Measurements from ENCODE around the gene BMP10.
"Not testable (repeated sequence)": the region's sequence is repeated elsewhere in the genome, so short reads cannot be mapped to it uniquely, and the experiment has no call there.

The BMP10 gene

DNA sequence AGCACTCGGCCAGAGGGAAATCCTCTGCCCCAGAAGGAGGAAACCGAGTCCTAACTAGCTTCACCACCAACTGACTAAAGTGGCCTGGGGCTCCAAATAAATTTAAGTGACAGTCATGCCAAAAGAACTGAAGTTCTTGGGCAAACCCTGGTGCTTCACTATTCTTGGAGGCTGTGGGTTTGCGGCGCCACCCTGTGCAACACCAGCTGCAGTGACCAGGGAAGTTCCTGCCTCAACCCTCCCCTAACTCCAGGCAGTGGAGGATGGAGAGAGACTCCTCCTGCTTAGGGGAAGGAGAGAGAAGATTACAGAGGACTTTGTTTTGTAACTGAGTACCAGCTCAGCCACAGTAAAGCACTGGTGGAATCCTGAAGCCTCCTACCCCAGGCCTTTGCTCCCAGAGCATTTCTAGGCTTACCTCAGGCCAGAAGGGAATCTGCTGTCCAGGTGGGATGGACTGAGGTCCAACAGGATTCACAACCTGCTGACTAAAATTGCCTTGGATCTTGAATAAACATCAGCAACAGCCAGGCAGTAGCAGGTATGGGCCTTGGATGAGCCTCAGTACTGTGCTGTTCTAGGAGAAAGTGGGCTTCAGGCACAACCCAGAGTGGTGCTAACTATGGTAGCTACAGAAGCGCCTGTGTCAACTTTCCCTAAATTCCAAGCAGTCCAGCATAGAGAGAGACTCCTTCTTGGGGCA, 29.4 kb upstream of the BMP10 start:
- H3K4me3 ChIP-seq (replicated peaks; ENCODE audit: low read depth, low read length) = no peak overlapping the region
- TF ChIP-seq, protein P1, sequence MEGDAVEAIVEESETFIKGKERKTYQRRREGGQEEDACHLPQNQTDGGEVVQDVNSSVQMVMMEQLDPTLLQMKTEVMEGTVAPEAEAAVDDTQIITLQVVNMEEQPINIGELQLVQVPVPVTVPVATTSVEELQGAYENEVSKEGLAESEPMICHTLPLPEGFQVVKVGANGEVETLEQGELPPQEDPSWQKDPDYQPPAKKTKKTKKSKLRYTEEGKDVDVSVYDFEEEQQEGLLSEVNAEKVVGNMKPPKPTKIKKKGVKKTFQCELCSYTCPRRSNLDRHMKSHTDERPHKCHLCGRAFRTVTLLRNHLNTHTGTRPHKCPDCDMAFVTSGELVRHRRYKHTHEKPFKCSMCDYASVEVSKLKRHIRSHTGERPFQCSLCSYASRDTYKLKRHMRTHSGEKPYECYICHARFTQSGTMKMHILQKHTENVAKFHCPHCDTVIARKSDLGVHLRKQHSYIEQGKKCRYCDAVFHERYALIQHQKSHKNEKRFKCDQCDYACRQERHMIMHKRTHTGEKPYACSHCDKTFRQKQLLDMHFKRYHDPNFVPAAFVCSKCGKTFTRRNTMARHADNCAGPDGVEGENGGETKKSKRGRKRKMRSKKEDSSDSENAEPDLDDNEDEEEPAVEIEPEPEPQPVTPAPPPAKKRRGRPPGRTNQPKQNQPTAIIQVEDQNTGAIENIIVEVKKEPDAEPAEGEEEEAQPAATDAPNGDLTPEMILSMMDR (IDR thresholded peaks at IDR 0.05; ENCODE audit: low read depth, low read length, missing control alignments) = no peak
- DNase-seq (ENCODE audit: extremely low read depth, low read depth) = no peak

DNA sequence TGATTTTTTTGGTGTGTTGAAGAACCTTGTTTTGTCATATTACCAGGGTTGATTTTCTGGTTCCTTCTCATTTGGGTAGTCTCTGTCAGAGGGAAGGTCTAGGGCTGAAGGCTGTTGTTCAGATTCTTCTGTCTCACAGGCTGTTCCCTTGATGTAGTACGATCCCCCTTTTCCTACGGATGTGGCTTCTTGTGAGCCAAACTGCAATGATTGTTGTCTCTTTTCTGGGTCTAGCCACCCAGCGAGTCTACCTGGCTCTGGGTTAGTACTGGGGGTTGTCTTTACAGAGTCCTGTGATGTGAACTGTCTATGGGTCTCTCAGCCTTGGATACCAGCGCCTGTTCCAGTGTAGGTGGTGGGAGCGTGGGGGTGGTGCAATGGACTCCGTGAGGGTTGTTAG, 24.8 kb upstream of the BMP10 start:
- not testable (repeated sequence) for H3K4me3 ChIP-seq (replicated peaks; ENCODE audit: low read depth, low read length)

DNA sequence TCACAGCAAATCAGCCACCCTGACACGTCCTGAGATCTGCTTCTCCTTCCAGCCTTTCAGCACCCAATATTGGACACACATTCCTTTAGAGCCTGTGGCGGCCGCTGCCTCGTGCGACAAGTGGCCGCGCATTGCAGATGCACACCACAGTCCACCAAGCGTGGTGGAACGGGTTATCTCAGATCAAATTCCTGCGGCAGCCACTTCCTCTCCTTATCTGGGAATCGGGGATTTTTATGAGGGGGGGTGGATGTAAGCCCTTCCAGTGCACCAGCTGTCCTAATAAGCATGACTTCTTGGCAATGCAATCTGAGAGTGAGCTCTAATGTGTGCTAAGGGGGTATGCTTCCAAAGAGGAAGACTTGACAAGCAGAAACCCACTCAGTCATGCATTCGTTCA, 18.3 kb upstream of the BMP10 start:
- DNase-seq (ENCODE audit: extremely low read depth, low read depth) = no peak
- no peak overlapping the region for H3K4me3 ChIP-seq (replicated peaks; ENCODE audit: low read depth, low read length)
- TF ChIP-seq, protein P1 (IDR thresholded peaks at IDR 0.05; ENCODE audit: low read depth, low read length, missing control alignments) = no peak

More for the DNA sequence above, 24.8 kb upstream of the BMP10 start:
- DNase-seq (ENCODE audit: extremely low read depth, low read depth) = not testable (repeated sequence)

DNA sequence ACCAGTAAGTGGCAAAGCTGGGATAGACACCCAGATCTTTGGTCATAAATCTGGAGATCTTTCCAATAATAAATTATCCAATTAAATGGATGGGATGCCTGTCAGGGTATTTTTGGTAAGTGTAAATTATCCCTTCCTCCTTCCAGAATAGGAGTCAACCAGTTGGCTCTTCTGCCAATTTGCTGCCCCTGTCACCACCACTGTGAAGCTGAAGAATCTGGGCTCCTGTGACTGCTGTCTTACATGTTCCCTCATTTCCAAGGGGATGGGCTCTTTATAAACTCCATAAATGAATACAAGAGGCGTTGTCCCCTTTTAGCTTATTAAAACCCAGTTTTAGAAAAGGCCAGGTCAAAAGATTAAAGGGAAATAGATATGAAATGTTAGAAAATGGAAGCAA, 17.8 kb upstream of the BMP10 start:
- DNase-seq (ENCODE audit: extremely low read depth, low read depth) = no peak
- TF ChIP-seq, protein P1 (IDR thresholded peaks at IDR 0.05; ENCODE audit: low read depth, low read length, missing control alignments) = no peak
- no peak overlapping the region for H3K4me3 ChIP-seq (replicated peaks; ENCODE audit: low read depth, low read length)

DNA sequence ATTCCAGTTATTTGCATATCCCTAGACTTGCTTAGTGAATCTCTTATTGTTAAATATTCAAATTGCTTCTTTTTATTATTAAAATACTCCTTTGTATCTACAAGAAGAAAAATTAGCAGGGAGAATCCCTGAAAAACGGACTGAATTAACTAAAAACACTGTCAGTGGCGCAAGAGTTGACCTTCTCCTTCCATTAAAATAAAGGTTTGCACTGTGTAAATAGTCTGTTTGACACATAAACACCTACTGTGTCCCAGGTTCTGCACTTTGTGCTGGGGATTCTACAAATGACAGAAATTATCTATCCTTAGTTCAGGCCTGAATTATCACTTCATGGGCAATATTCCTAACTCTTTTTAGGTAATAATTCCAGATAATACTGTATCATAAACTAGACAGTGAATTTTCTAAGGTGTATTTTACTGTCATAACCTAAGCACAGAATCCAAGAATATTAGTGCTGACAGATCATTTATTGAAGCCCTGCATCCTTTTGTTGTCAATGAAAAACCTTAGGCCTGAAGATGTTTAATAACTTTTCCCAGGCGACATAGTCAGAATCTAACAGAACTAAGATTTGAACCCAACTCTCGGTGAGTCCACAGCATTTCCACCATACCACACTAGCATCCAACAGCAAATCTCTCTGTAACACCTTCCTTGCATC, 17.0 kb upstream of the BMP10 start:
- H3K4me3 ChIP-seq (replicated peaks; ENCODE audit: low read depth, low read length) = no peak overlapping the region
- no peak for DNase-seq (ENCODE audit: extremely low read depth, low read depth)
- TF ChIP-seq, protein P1 (IDR thresholded peaks at IDR 0.05; ENCODE audit: low read depth, low read length, missing control alignments) = no peak

DNA sequence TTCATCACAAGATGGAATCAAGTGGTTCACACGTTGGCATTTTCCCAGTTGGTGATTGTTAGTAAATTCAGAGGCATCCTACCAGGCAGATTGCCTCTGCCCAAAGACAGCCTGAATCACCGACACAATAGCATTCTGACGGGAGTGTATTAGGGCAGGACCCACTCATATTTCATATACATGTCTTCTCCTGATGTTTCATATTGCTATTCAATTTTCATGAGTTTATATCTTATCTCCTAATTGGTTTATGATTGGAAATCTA, 14.5 kb upstream of the BMP10 start:
- H3K4me3 ChIP-seq (replicated peaks; ENCODE audit: low read depth, low read length) = no peak overlapping the region
- no peak for DNase-seq (ENCODE audit: extremely low read depth, low read depth)
- TF ChIP-seq, protein P1 (IDR thresholded peaks at IDR 0.05; ENCODE audit: low read depth, low read length, missing control alignments) = no peak

DNA sequence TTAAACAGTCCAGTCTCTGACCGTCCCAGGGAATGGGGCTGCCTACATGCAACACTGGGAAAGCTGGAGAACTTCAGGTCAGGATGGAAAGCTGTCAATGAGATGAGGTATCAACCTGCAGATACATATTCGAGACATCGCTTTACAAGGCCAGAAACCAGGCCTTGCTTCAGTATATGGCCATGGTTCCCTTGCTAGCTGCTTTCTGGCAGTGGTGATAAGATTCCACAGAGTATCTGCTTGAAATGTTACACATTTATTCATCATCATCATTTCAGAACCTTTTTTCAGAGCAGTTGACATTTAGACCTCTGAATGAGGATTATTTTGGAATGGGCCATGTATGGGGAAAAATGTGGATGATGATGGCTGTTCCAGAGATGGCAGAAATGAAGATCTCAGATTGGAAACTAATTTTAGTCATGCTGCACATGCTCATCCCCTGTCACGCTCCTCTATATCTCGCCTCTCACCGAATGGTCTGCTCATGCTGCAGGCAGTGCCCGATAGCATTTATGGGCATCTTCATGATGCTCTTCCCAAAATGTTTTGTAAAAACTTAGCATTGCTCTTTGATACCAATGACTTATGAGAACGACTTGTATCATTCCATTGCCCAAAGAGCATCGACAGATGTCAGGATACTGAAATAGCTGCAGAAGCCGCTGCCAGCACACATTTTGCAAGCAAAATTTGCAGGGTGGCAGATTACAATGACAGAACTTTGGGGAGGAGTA, 14.0 kb upstream of the BMP10 start:
- no peak for DNase-seq (ENCODE audit: extremely low read depth, low read depth)
- no peak overlapping the region for H3K4me3 ChIP-seq (replicated peaks; ENCODE audit: low read depth, low read length)
- TF ChIP-seq, protein P1 (IDR thresholded peaks at IDR 0.05; ENCODE audit: low read depth, low read length, missing control alignments) = no peak
